Activated T-cell treated with anti-CD3 and anti-CD28 coated beads, Interleukin-2, amount 50 U/mL, for 24 hours (primary cell): ENCODE data around the gene PCDHGB3.
A peak's percentile ranks its signal among the peaks of the same experiment; 100 is the strongest.
"Not testable (repeated sequence)": the region's sequence is repeated elsewhere in the genome, so short reads cannot be mapped to it uniquely, and the experiment has no call there.

Experiments
- DNase-seq: peaks from one replicate; pipeline ENCODE4 v3.0.0-alpha.2; 2020
- H3K27ac Mint-ChIP-seq: 2 replicates; pipeline ENCODE4 v1.8.0; 2020; ENCODE audit warnings: mild to moderate bottlenecking, mixed read lengths
- H3K27me3 Mint-ChIP-seq: 2 replicates; pipeline ENCODE4 v1.8.0; 2020; ENCODE audit warnings: mixed read lengths
- H3K36me3 Mint-ChIP-seq: 2 replicates; pipeline ENCODE4 v1.8.0; 2020; ENCODE audit warnings: low read depth, mixed read lengths
- H3K4me1 Mint-ChIP-seq: 2 replicates; pipeline ENCODE4 v1.8.0; 2020; ENCODE audit warnings: low read depth, mixed read lengths
- H3K4me3 Mint-ChIP-seq: 2 replicates; pipeline ENCODE4 v1.8.0; 2020; ENCODE audit warnings: mild to moderate bottlenecking, moderate library complexity, mixed read lengths
- H3K9me3 Mint-ChIP-seq: 2 replicates; pipeline ENCODE4 v1.8.0; 2020; ENCODE audit warnings: mixed read lengths

Gene PCDHGB3

GRCh38 chr5:141414548-141415274 is 44.7 kb downstream of the PCDHGB3 start:
- Mint-ChIP-seq H3K9me3 (peaks cover 28% of the 10 kb centered on the region), H3K4me1 (peaks cover 26% of the 10 kb centered on the region), H3K27me3 (peaks cover 81% of the 10 kb centered on the region)
- H3K27ac Mint-ChIP-seq, H3K4me3 Mint-ChIP-seq, H3K36me3 Mint-ChIP-seq, DNase-seq: not testable (repeated sequence)

- not testable (repeated sequence) for DNase-seq, H3K4me3 Mint-ChIP-seq, H3K27ac Mint-ChIP-seq
- Mint-ChIP-seq H3K27me3 (peaks cover 81% of the 10 kb centered on the region), H3K9me3 (peaks cover 30% of the 10 kb centered on the region), H3K36me3 (peaks cover 11% of the 10 kb centered on the region), H3K4me1 (peaks cover 26% of the 10 kb centered on the region)
These were observed 45.2 kb downstream of the PCDHGB3 start for GRCh38 chr5:141415275-141415618.

- Mint-ChIP-seq H3K4me3 (peak within 1 kb of the TSS; percentile 71), H3K9me3 (peaks cover 42% of the 10 kb centered on the region), H3K27me3 (peaks cover 89% of the 10 kb centered on the region), H3K4me1 (peaks cover 32% of the 10 kb centered on the region), H3K36me3 (peaks cover 16% of the 10 kb centered on the region)
- not testable (repeated sequence) for H3K27ac Mint-ChIP-seq
- DNase-seq: peak; percentile 54
These were observed 47.6 kb downstream of the PCDHGB3 start, which contains the start of gene PCDHGB7 for GRCh38 chr5:141417494-141418172. TSS of gene PCDHGB7 (plus strand) at chr5:141417677. CDS start at chr5:141417860, 183 bp downstream.

GRCh38 chr5:141419074-141419880 is 49.2 kb downstream of the PCDHGB3 start:
- no peak overlapping the region for H3K4me3 Mint-ChIP-seq
- DNase-seq: no peak
- peak overlapping the region; percentile 2 for H3K27ac Mint-ChIP-seq
- H3K4me1 Mint-ChIP-seq: peaks cover 20% of the 10 kb centered on the region
- H3K9me3 Mint-ChIP-seq: peaks cover 41% of the 10 kb centered on the region
- peaks cover 89% of the 10 kb centered on the region for H3K27me3 Mint-ChIP-seq
- H3K36me3 Mint-ChIP-seq: peaks cover 18% of the 10 kb centered on the region

- H3K4me3 Mint-ChIP-seq: peak within 1 kb of the TSS; percentile 75
These were observed 50.9 kb downstream of the PCDHGB3 start, which contains the start of gene PCDHGA11 for GRCh38 chr5:141420855-141421488. TSS of gene PCDHGA11 (plus strand) at chr5:141421051. CDS start at chr5:141421228, 177 bp downstream.

GRCh38 chr5:141421489-141421855 is 51.4 kb downstream of the PCDHGB3 start:
- H3K36me3 Mint-ChIP-seq: peaks cover 18% of the 10 kb centered on the region
- no peak for DNase-seq
- peaks cover 12% of the 10 kb centered on the region for H3K4me1 Mint-ChIP-seq
- no peak overlapping the region for H3K27ac Mint-ChIP-seq
- peaks cover 91% of the 10 kb centered on the region for H3K27me3 Mint-ChIP-seq
- H3K4me3 Mint-ChIP-seq: peak overlapping the region; percentile 75
- H3K9me3 Mint-ChIP-seq: peaks cover 37% of the 10 kb centered on the region

More at GRCh38 chr5:141420855-141421488, 50.9 kb downstream of the PCDHGB3 start, which contains the start of gene PCDHGA11:
- Mint-ChIP-seq H3K36me3 (peaks cover 18% of the 10 kb centered on the region), H3K4me1 (peaks cover 12% of the 10 kb centered on the region), H3K27me3 (peaks cover 90% of the 10 kb centered on the region), H3K9me3 (peaks cover 37% of the 10 kb centered on the region), H3K27ac (peak within 1 kb of the TSS; percentile 70)
- no peak for DNase-seq
